ENCODE measurements around the gene XKR8. TPM values are rescaled to one million over a fixed set of nuclear protein-coding genes. Genes with fewer than 3 reads are reported as not detected.
A peak's percentile ranks its signal among the peaks of the same experiment; 100 is the strongest.

The XKR8 gene
- total and polyA plus RNA-seq, 4 experiments from 2014 or later: 13.1 to 24.7 (median 16.7) TPM

GRCh38 chr1:27970401-27970800 is 10.6 kb downstream of the XKR8 start:
- H3K4me3 Mint-ChIP-seq: no peak overlapping the region
- H3K27me3 Mint-ChIP-seq: no peaks in the 10 kb centered on the region
- peaks cover 11 to 46% of the 10 kb centered on the region in 2 donors for H3K36me3 Mint-ChIP-seq
- intact Hi-C loops (cut with micrococcal nuclease): no loop called here
- POLR2A ChIA-PET (ENCODE audit: partially characterized antibody): interaction anchor here (2.8 kb wide), 1 partner anchor 10 kb away, joined by 13 read pairs; the partner anchor contains the start of gene XKR8
- Histone ChIP-seq H3K4me1 (ENCODE audit: insufficient read depth, low read length) (peaks cover 13% of the 10 kb centered on the region), H3K9me3 (ENCODE audit: control insufficient read depth in 1 of 2, low read length in 2 of 2) (no peaks in the 10 kb centered on the region), H3K36me3 (ENCODE audit: insufficient read depth, low read length) (peaks cover 18% of the 10 kb centered on the region), H3K27me3 (ENCODE audit: insufficient read depth, low read length) (no peaks in the 10 kb centered on the region), H3K27ac (ENCODE audit: low read depth, low read length) (no peak overlapping the region), H3K4me3 (ENCODE audit: low read length in 2 of 2) (no peak overlapping the region)
- no peaks in the 10 kb centered on the region for H3K9me3 Mint-ChIP-seq
- DNase-seq: no peak
- peaks cover 14 to 42% (median 23%) of the 10 kb centered on the region in 4 donors for H3K4me1 Mint-ChIP-seq
- CTCF ChIA-PET (ENCODE audit: partially characterized antibody): interaction anchor here (2.6 kb wide), 1 partner anchor 29 kb away, joined by 12 read pairs; no protein-coding TSS in a partner anchor
- H3K27ac Mint-ChIP-seq: peak overlapping the region in 5 of 7 donors; percentile 24 to 65 (median 42)

GRCh38 chr1:27971674-27972073 is 11.9 kb downstream of the XKR8 start:
- Histone ChIP-seq H3K27ac (ENCODE audit: low read depth, low read length) (no peak overlapping the region), H3K27me3 (ENCODE audit: insufficient read depth, low read length) (no peaks in the 10 kb centered on the region), H3K4me1 (ENCODE audit: insufficient read depth, low read length) (peaks cover 13% of the 10 kb centered on the region), H3K9me3 (ENCODE audit: control insufficient read depth in 1 of 2, low read length in 2 of 2) (no peaks in the 10 kb centered on the region), H3K4me3 (ENCODE audit: low read length in 2 of 2) (no peak overlapping the region), H3K36me3 (ENCODE audit: insufficient read depth, low read length) (peaks cover 17% of the 10 kb centered on the region)
- H3K27ac Mint-ChIP-seq: peak overlapping the region in 1 of 7 donors; percentile 13
- H3K4me3 Mint-ChIP-seq: no peak overlapping the region
- ChIA-PET POLR2A (ENCODE audit: partially characterized antibody) (interaction anchor here (0.6 to 2.8 kb wide), 3 partner anchors 12 to 62 kb away, joined by 5 to 13 read pairs (median 5); partner anchors contain the start of gene XKR8), CTCF (ENCODE audit: partially characterized antibody) (interaction anchor here (0.6 to 2.6 kb wide), 5 partner anchors 9 to 114 kb away, joined by 3 to 12 read pairs (median 3); no protein-coding TSS in a partner anchor)
- H3K36me3 Mint-ChIP-seq: peaks cover 7 to 37% of the 10 kb centered on the region in 2 donors
- H3K9me3 Mint-ChIP-seq: no peaks in the 10 kb centered on the region
- no peak for DNase-seq
- intact Hi-C loops (cut with micrococcal nuclease): no loop called here
- H3K27me3 Mint-ChIP-seq: no peaks in the 10 kb centered on the region
- H3K4me1 Mint-ChIP-seq: peaks cover 14 to 42% (median 23%) of the 10 kb centered on the region in 4 donors

- H3K27me3 ChIP-seq (ENCODE audit: insufficient read depth, low read length): no peaks in the 10 kb centered on the region
- H3K9me3 Mint-ChIP-seq: no peaks in the 10 kb centered on the region
- ChIA-PET POLR2A (ENCODE audit: partially characterized antibody) (interaction anchor here (0.6 to 2.8 kb wide), 3 partner anchors 12 to 62 kb away, joined by 5 to 13 read pairs (median 5); partner anchors contain the start of gene XKR8), CTCF (ENCODE audit: partially characterized antibody) (interaction anchor here (0.6 to 2.6 kb wide), 6 partner anchors 8 to 115 kb away, joined by 3 to 12 read pairs (median 4); no protein-coding TSS in a partner anchor)
- H3K4me3 ChIP-seq (ENCODE audit: low read length in 2 of 2): no peak overlapping the region
- H3K4me3 Mint-ChIP-seq: no peak overlapping the region
- no peaks in the 10 kb centered on the region for H3K27me3 Mint-ChIP-seq
- no peaks in the 10 kb centered on the region for H3K9me3 ChIP-seq (ENCODE audit: control insufficient read depth in 1 of 2, low read length in 2 of 2)
- intact Hi-C loops (cut with micrococcal nuclease): no loop called here
- peak overlapping the region in 5 of 7 donors; percentile 10 to 38 (median 32) for H3K27ac Mint-ChIP-seq
- H3K36me3 ChIP-seq (ENCODE audit: insufficient read depth, low read length): peaks cover 13% of the 10 kb centered on the region
- H3K27ac ChIP-seq (ENCODE audit: low read depth, low read length): no peak overlapping the region
- DNase-seq: no peak
- H3K4me1 ChIP-seq (ENCODE audit: insufficient read depth, low read length): peaks cover 13% of the 10 kb centered on the region
- H3K4me1 Mint-ChIP-seq: peaks cover 14 to 42% (median 23%) of the 10 kb centered on the region in 4 donors
- H3K36me3 Mint-ChIP-seq: peaks cover 9 to 36% of the 10 kb centered on the region in 2 donors
Observed at GRCh38 chr1:27972141-27972540, 12.4 kb downstream of the XKR8 start.

- no peaks in the 10 kb centered on the region for H3K9me3 Mint-ChIP-seq
- H3K36me3 Mint-ChIP-seq: peaks cover 6 to 27% of the 10 kb centered on the region in 2 donors
- H3K27me3 Mint-ChIP-seq: no peaks in the 10 kb centered on the region
- ChIA-PET POLR2A (ENCODE audit: partially characterized antibody) (interaction anchor here (0.6 to 1.4 kb wide), 3 partner anchors 14 to 116 kb away, joined by 3 to 6 read pairs (median 5); partner anchors contain the start of gene XKR8), CTCF (ENCODE audit: partially characterized antibody) (interaction anchor here (0.5 to 8.5 kb wide), 5 partner anchors 14 to 128 kb away, joined by 3 to 90 read pairs (median 5); partner anchors contain the start of gene XKR8)
- peaks cover 9 to 27% (median 15%) of the 10 kb centered on the region in 4 donors for H3K4me1 Mint-ChIP-seq
- no peak overlapping the region for H3K4me3 ChIP-seq (ENCODE audit: low read length in 2 of 2)
- no peak overlapping the region for H3K27ac ChIP-seq (ENCODE audit: low read depth, low read length)
- H3K27ac Mint-ChIP-seq: peak overlapping the region in 5 of 7 donors; percentile 9 to 74 (median 29)
- no peak overlapping the region for H3K4me3 Mint-ChIP-seq
- H3K27me3 ChIP-seq (ENCODE audit: insufficient read depth, low read length): no peaks in the 10 kb centered on the region
- intact Hi-C loops (cut with micrococcal nuclease): no loop called here
- no peak for DNase-seq
- peaks cover 13% of the 10 kb centered on the region for H3K4me1 ChIP-seq (ENCODE audit: insufficient read depth, low read length)
- peaks cover 12% of the 10 kb centered on the region for H3K36me3 ChIP-seq (ENCODE audit: insufficient read depth, low read length)
- no peaks in the 10 kb centered on the region for H3K9me3 ChIP-seq (ENCODE audit: control insufficient read depth in 1 of 2, low read length in 2 of 2)
Observed at GRCh38 chr1:27973771-27974416, 14.1 kb downstream of the XKR8 start.

GRCh38 chr1:27974417-27974781 is 14.6 kb downstream of the XKR8 start:
- peak overlapping the region in 1 of 7 donors; percentile 42 for H3K27ac Mint-ChIP-seq
- Histone ChIP-seq H3K4me3 (ENCODE audit: low read length in 2 of 2) (no peak overlapping the region), H3K36me3 (ENCODE audit: insufficient read depth, low read length) (peaks cover 12% of the 10 kb centered on the region), H3K27ac (ENCODE audit: low read depth, low read length) (no peak overlapping the region), H3K9me3 (ENCODE audit: control insufficient read depth in 1 of 2, low read length in 2 of 2) (no peaks in the 10 kb centered on the region), H3K27me3 (ENCODE audit: insufficient read depth, low read length) (no peaks in the 10 kb centered on the region), H3K4me1 (ENCODE audit: insufficient read depth, low read length) (peaks cover 11% of the 10 kb centered on the region)
- H3K9me3 Mint-ChIP-seq: no peaks in the 10 kb centered on the region
- no peak for DNase-seq
- H3K4me3 Mint-ChIP-seq: no peak overlapping the region
- CTCF ChIA-PET (ENCODE audit: partially characterized antibody): interaction anchor here (0.7 to 8.5 kb wide), 4 partner anchors 14 to 116 kb away, joined by 3 to 90 read pairs (median 5); partner anchors contain the start of gene XKR8
- peaks cover 6 to 25% of the 10 kb centered on the region in 2 donors for H3K36me3 Mint-ChIP-seq
- POLR2A ChIA-PET (ENCODE audit: partially characterized antibody): interaction anchor here (0.6 to 1.4 kb wide), 4 partner anchors 15 to 1186 kb away, joined by 3 to 6 read pairs (median 4); partner anchors contain the start of gene XKR8
- H3K27me3 Mint-ChIP-seq: no peaks in the 10 kb centered on the region
- intact Hi-C loops (cut with micrococcal nuclease): no loop called here
- H3K4me1 Mint-ChIP-seq: peaks cover 7 to 22% (median 13%) of the 10 kb centered on the region in 4 donors

- no peak overlapping the region for H3K4me3 ChIP-seq (ENCODE audit: low read length in 2 of 2)
- no peak overlapping the region for H3K27ac ChIP-seq (ENCODE audit: low read depth, low read length)
- H3K36me3 ChIP-seq (ENCODE audit: insufficient read depth, low read length): peaks cover 5% of the 10 kb centered on the region
- intact Hi-C loops (cut with micrococcal nuclease): loop anchor here (1.0 kb wide), 3 partner anchors 19 to 118 kb away; no protein-coding TSS in a partner anchor
- H3K4me1 ChIP-seq (ENCODE audit: insufficient read depth, low read length): no peaks in the 10 kb centered on the region
- H3K27me3 ChIP-seq (ENCODE audit: insufficient read depth, low read length): no peaks in the 10 kb centered on the region
- ChIA-PET CTCF (ENCODE audit: partially characterized antibody) (interaction anchor here (0.9 to 8.5 kb wide), 10 partner anchors 7 to 138 kb away, joined by 3 to 90 read pairs (median 4); no protein-coding TSS in a partner anchor), POLR2A (ENCODE audit: partially characterized antibody) (interaction anchor here (0.6 to 2.6 kb wide), 5 partner anchors 13 to 122 kb away, joined by 3 to 11 read pairs (median 7); partner anchors contain the start of gene XKR8)
- Mint-ChIP-seq H3K4me1 (no peaks in the 10 kb centered on the region), H3K9me3 (no peaks in the 10 kb centered on the region), H3K27ac (no peak overlapping the region), H3K27me3 (no peaks in the 10 kb centered on the region), H3K4me3 (no peak overlapping the region), H3K36me3 (peaks cover 6 to 14% of the 10 kb centered on the region in 2 donors)
- DNase-seq: peak in 4 of 5 donors; percentile 49 to 56 (median 53)
- no peaks in the 10 kb centered on the region for H3K9me3 ChIP-seq (ENCODE audit: control insufficient read depth in 1 of 2, low read length in 2 of 2)
Observed at GRCh38 chr1:27979151-27979858, 19.5 kb downstream of the XKR8 start.

Data from CD4-positive, alpha-beta memory T cell (primary cell).